Thyroid gland (tissue), 4 donors: ENCODE measurements around the gene FHOD3.

Source experiments
- POLR2A ChIP-seq, 2 donors: fragments of 450-650 bp; IDR thresholded peaks; one replicate each; pipeline ENCODE4 v1.6.1; 2017; ENCODE audit warnings: antibody characterized with exemption in 2 of 2, mild to moderate bottlenecking in 2 of 2, moderate library complexity in 1 of 2
- TF ChIP-seq, protein P1 (sequence below), 6 experiments: fragments of 200-600 bp in 3 of 6; fragments of 450-650 bp in 3 of 6; sonication (generic) in 3 of 6; IDR thresholded peaks; one replicate each; pipeline ENCODE4 v1.5.1; 2016 to 2019; ENCODE audit warnings: antibody characterized with exemption in 6 of 6, mild to moderate bottlenecking in 2 of 6, inconsistent platforms in 1 of 6, moderate library complexity in 1 of 6

DNA sequence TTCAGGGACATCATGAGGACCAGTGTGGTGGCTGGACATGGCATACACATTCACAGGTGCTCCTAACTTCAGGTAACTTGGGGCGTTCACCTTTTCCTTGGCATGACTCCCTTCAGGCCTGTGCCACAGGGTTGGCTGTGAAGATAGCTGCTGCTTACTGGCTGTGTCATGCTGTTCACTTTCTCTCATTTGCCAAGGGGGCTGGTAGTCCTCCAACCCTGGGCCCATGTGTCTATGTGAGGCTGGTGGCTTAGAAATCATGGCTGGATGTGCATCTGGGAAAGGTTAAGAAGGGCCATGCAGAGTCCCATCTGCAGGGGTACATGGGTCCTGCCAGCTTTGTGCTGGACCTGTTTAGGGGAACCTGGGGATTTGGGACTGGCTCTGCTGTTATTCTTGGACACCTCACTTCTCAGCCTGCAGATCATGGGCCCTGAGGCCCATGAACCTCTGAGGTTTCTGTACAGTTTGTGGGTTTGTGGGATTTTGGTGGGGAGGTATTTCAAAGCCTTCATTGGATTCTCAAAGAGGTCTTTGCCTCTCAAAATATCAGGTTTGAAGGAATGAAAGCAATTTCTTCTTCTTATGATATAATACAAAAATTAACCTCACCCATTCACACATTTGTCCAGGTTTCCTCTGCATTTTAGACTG lies 62.9 kb downstream of the FHOD3 start:
- TF ChIP-seq, protein P1, sequence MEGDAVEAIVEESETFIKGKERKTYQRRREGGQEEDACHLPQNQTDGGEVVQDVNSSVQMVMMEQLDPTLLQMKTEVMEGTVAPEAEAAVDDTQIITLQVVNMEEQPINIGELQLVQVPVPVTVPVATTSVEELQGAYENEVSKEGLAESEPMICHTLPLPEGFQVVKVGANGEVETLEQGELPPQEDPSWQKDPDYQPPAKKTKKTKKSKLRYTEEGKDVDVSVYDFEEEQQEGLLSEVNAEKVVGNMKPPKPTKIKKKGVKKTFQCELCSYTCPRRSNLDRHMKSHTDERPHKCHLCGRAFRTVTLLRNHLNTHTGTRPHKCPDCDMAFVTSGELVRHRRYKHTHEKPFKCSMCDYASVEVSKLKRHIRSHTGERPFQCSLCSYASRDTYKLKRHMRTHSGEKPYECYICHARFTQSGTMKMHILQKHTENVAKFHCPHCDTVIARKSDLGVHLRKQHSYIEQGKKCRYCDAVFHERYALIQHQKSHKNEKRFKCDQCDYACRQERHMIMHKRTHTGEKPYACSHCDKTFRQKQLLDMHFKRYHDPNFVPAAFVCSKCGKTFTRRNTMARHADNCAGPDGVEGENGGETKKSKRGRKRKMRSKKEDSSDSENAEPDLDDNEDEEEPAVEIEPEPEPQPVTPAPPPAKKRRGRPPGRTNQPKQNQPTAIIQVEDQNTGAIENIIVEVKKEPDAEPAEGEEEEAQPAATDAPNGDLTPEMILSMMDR (IDR thresholded peaks at IDR 0.05) = no peak
- no peak for TF ChIP-seq POLR2A (IDR thresholded peaks at IDR 0.05)
